Motor neuron (in vitro differentiated cells): ENCODE measurements around the gene FKBP1A. TPM values are rescaled to one million over a fixed set of nuclear protein-coding genes. Genes with fewer than 3 reads are reported as not detected.

ENCODE experiments used
- ATAC-seq, 8 experiments: fragments of 200-7000 bp; cut with Tn5 transposase; replicated peaks in 6 of 8; 2 replicates each; pipeline ENCODE4 v1.8.0; 2021; ENCODE audit warnings: mild to moderate bottlenecking in 8 of 8, moderate library complexity in 8 of 8
- H3K27ac ChIP-seq, 2 donors: fragments of 250-450 bp; sonication (Bioruptor Pico); 2 replicates each; pipeline ENCODE4 v1.9.0; 2021; ENCODE audit warnings: antibody characterized with exemption in 2 of 2, mild to moderate bottlenecking in 2 of 2, moderate library complexity in 1 of 2
- H3K4me1 ChIP-seq, 2 donors: fragments of 250-450 bp; sonication (Bioruptor Pico); replicated peaks in 1 of 2; 2 replicates each; pipeline ENCODE4 v1.6.1; 2021; ENCODE audit warnings: antibody characterized with exemption in 2 of 2, mild to moderate bottlenecking in 2 of 2, moderate library complexity in 1 of 2
- H3K4me3 ChIP-seq, 5 donors: fragments of 250-450 bp; sonication (Bioruptor Pico); 2 replicates each; pipeline ENCODE4 v1.9.0; 2021; ENCODE audit warnings: antibody characterized with exemption in 5 of 5, mild to moderate bottlenecking in 5 of 5, moderate library complexity in 4 of 5
- WGBS, 10 experiments: fragments of 450-650 bp; shearing (Covaris generic); methylation state at CpG; one replicate each; pipeline ENCODE4 v1.0.0; 2022; 5-methylcytosine and 5-hydroxymethylcytosine counted together
- in situ Hi-C, 9 experiments: fragments of 400-800 bp; cut with MboI; loops; one replicate each; pipeline ENCODE4 v1.15.0; 2021; ENCODE audit warnings: low sequenced_read_pairs in 9 of 9, low pct_unique_long_range_greater_than_20kb in 2 of 9; ENCODE audit not compliant: unreplicated experiment in 9 of 9
- total RNA-seq, 8 experiments: library from RNA; unstranded; fragments of 300-600 nt; gene quantifications; 2 replicates each; pipeline versions ENCODE4 v1.2.3 to v1.2.4, GENCODE V29; 2022

FKBP1A gene
- total RNA-seq, 8 experiments from 2014 or later = 49.8 to 222 (median 89.0) TPM

DNA sequence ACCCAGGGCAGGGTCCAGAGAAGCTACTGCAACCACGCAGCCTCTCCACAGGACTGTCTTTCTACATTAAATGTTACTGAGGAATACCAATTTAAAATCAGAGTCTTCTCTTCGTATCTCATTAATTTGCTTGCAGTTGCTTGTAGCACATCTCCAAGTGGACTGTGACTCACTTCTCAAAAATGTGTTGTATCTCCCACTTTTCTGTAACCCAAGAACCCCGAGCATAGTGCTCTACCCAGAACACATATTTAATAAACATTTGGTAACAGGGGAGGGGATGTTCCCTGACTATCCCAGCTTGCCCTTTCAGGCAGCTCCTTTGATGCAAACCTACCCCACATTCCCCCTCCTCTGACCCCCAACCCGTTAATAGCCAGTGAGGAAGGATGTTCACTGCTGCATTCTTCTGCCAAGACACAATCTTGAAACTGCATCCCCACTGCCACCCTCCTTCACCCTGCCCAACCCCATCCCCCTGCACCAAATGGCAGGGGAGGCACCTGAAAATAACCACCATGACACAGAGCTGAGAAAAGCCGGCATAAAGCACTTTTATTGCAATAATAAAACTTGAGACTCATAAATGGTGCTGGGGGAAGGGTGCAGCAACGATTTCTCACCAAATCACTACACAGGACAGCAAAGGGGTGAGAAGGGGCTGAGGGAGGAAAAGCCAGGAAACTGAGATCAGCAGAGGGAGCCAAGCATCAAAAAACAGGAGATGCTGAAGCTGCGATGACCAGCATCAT lies 24.2 kb downstream of the FKBP1A start:
- 57 to 100% (median 86%) methylated on average over 1 to 4 of the region's 7 CpGs; no CpG with 5 or more reads in 3 of the 10 experiments for WGBS, 10 experiments
- in situ Hi-C loops = no loop called here
- Histone ChIP-seq H3K4me1 (peaks cover 0 to 2% of the 10 kb centered on the region in 2 donors), H3K27ac (no peak overlapping the region), H3K4me3 (no peak overlapping the region)
- ATAC-seq = peak in 1 of 8 experiments; percentile 30

DNA sequence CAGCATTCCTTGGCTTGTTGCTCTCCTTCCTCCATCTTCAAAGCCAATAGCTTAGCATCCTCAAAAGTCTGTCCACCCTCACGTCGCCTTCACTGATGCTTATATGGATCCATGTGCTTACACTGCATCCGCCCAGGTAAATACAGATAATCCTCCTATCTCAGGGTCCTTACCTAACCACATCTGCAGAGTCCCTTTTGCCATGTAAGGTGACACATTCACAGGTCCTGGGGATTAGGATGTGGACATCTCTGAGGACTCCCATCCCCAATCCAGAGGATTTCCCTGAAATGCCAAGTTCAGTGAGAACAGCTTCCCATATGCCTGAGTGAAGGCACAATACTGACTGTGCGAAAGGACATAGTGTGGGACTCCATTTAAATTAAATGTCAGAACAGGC lies 25.4 kb downstream of the FKBP1A start:
- no peak overlapping the region for H3K4me3 ChIP-seq
- no peak for ATAC-seq
- H3K4me1 ChIP-seq = peaks cover 0 to 2% of the 10 kb centered on the region in 2 donors
- 88 to 100% (median 100%) methylated on average over 1 of the region's 4 CpGs; no CpG with 5 or more reads in 7 of the 10 experiments for WGBS, 10 experiments
- in situ Hi-C loops = no loop called here
- no peak overlapping the region for H3K27ac ChIP-seq

DNA sequence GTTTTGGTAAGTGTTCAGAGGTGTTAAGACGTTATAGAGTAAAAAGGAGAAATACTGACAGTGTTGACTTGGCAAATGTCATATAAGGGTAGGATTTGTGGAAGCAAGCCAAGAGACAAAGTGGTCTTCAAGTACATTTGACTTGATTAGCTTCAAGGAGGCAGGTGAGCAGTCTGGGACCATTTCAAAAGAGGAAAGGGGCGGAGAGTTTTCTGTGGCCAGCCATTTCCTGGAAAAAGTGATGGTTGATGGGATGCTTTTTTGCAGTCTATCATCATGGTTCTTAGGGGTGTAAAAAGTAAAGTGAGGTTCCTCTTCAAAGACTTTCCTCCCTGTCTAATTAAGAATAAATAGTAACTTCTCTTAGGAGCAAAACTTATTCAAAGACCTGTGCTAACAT lies 28.7 kb downstream of the FKBP1A start:
- ATAC-seq = no peak
- 88 to 100% (median 100%) methylated on average over 1 to 2 of the region's 2 CpGs; no CpG with 5 or more reads in 1 of the 10 experiments for WGBS, 10 experiments
- Histone ChIP-seq H3K4me1 (no peaks in the 10 kb centered on the region), H3K27ac (no peak overlapping the region), H3K4me3 (no peak overlapping the region)
- in situ Hi-C loops = no loop called here

DNA sequence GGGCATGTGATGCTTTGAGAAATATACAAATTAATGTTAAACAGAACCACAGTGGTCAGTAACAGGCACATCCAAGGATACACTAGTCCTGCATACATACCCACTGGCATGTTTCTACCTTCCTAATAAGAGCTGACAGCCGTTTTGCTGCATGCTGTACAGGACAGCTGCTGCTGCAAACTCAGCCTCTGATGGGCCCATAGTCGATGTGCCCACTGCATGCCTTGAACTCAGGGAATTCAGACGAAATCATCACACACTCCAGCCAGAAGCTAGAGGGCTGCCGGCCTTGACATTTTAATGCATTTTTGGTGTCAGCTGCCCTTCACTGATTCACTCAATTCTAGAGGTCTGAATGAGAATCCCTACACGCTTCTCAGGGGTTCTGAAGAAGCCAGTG lies 29.3 kb downstream of the FKBP1A start:
- ATAC-seq = no peak
- 60 to 100% (median 89%) methylated on average over 1 to 3 of the region's 5 CpGs; no CpG with 5 or more reads in 1 of the 10 experiments for WGBS, 10 experiments

DNA sequence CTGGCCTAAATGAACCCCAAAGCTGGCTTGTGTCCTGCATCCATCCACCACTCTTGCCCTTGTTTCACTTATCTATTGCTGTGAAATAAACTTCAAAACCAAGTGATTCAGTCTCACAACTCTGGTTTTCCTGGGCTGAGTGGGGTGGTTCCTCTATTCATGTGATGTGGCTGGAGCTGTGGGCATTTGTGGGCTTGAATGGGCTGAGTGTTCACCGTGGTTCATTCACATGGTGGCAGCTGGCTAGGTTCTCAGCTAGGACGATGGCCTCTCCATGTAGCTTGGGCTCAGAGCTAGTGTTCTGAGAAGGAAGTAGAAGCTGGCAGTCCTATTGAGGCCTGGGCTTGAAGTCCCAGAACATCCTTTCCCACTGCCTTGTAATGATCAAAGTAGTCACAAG lies 30.4 kb downstream of the FKBP1A start:
- Histone ChIP-seq H3K27ac (no peak overlapping the region), H3K4me1 (no peaks in the 10 kb centered on the region), H3K4me3 (no peak overlapping the region)
- in situ Hi-C loops = no loop called here
- WGBS, 10 experiments = 73 to 100% (median 82%) methylated on average over 1 to 2 of the region's 2 CpGs; no CpG with 5 or more reads in 4 of the 10 experiments
- ATAC-seq = no peak

More for the DNA sequence above, 29.3 kb downstream of the FKBP1A start:
- Histone ChIP-seq H3K4me3 (no peak overlapping the region), H3K27ac (no peak overlapping the region), H3K4me1 (no peaks in the 10 kb centered on the region)
- in situ Hi-C loops = no loop called here

DNA sequence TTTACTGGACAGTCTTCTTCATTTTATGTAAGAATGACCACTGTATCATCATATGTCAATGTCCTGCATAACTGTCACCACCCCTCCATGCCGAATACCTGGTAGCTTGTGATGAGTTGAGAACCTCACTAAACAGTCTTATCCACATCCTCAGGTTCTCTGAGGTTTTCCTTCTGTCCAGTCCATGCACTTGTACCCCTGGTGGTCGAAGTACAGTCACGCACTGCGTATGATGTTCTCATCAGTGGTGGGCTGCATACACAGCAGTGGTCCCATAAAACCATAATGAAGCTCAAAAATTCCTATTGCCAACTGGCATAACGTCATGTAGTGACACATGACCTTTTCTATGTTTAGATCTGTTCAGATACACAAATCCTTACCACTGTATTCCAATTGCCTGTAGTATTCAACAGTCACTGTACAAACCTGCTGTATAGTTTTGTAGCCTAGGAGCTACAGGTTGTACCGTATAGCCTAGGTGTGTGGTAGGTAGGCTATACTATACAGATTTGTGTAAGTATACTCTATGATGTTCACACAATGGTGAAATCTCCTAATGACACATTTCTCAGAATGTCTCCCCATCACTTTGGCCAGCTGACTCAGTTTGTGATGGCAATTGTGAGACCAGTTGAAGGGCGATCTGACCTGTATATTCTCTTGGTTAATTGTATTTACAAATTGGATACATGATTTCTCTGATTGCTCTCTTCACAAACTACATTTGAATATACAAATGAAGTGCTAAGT lies 32.6 kb downstream of the FKBP1A start:
- no peaks in the 10 kb centered on the region for H3K4me1 ChIP-seq
- ATAC-seq = no peak
- no peak overlapping the region for H3K4me3 ChIP-seq
- WGBS, 10 experiments = 82 to 100% (median 100%) methylated on average over 1 to 6 of the region's 7 CpGs; no CpG with 5 or more reads in 1 of the 10 experiments
- H3K27ac ChIP-seq = no peak overlapping the region
- in situ Hi-C loops = no loop called here

DNA sequence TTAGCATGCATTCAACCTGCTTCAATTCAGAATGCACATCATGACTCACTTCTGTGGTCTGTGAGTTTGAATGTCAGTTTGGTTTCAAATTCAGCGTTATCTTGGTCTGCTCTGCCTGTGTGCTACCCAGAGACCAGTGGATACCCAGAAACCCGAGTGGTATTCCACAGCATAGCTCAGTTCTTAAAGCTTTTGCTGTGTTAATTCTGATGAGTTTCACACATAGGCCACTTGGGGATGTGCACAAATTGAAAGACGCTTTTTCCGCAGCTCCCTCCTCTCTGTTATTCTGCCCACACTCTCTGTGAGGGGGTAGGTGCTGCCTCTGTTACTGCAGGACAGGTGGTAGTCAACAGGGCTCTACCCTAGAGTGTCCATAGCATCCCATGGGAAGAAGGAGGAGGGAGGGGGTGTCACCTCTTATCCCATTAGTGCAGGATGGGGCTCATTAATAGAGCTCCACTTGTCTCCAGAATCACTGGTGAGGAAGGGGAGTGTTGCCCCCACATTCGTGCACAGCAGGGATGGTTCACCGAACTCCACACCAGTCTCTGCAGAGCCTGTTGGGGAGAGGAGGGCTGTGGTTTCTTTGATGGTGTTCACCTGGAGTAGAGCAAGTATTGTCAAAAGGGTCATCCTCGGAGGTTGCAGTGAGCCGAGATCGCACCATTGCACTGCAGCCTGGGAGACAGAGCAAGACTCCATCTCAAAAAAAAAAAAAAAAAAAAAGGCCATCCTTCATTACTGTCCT lies 34.8 kb downstream of the FKBP1A start:
- peak in 2 of 8 experiments; percentile 33 to 60 for ATAC-seq
- in situ Hi-C loops = no loop called here
- Histone ChIP-seq H3K4me1 (no peaks in the 10 kb centered on the region), H3K27ac (no peak overlapping the region), H3K4me3 (no peak overlapping the region)
- WGBS, 10 experiments = 80 to 100% (median 97%) methylated on average over 1 to 6 of the region's 9 CpGs; no CpG with 5 or more reads in 1 of the 10 experiments

DNA sequence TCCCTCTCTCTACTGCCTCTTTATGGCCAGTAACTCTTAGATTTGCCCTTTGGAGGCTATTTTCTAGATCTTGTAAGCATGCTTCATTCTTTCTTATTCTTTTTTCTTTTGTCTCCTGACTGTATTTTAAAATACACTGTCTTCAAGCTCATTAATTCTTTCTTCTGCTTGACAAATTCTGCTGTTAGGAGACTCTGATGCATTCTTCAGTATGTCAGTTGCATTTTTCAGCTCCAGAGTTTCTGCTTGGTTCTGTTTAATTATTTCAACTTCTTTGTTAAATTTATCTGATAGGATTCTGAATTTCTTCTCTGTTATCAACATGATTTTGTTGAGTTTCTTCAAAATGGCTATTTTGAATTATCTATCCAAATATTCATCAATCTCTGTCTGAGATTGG lies 38.9 kb downstream of the FKBP1A start:
- no peak overlapping the region for H3K27ac ChIP-seq
- in situ Hi-C loops = no loop called here
- no peak for ATAC-seq
- H3K4me3 ChIP-seq = no peak overlapping the region
- H3K4me1 ChIP-seq = no peaks in the 10 kb centered on the region

DNA sequence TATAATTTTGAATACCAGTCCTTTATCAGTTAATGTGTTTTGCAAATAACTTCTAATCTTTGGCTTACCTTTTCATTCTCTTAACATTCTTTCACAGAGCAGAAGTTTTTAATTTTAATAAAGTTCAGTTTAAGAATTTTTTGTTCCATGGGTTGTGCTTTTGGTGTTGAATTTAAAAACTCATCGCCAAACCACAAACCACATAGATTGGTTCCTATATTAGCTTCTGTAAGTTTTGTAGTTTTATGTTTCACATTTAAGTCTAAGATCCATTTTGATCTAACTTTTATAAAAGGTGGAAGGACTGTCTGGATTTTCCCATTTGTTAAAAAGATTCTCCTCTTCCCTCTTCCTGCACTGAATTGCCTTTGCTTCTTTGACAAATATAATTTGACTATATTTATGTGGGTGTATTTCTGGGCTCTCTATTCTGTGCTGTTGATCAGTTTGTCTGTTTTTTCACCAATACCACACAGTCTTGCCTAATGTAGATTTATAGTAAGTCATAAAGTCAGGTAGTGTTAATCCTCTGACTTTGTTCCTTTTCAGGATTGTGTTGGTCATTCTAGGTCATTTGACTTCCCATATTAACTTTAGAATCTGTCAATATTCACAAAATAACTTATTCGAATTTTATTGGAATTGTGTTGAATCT lies 46.4 kb downstream of the FKBP1A start:
- H3K4me3 ChIP-seq = no peak overlapping the region
- H3K27ac ChIP-seq = no peak overlapping the region
- no peak for ATAC-seq
- in situ Hi-C loops = loop anchor here in 1 of 9 experiments (25.0 kb wide), 1 partner anchor 91 kb away; no protein-coding TSS in a partner anchor
- WGBS, 10 experiments = 43 to 100% (median 96%) methylated on average over 1 to 2 of the region's 2 CpGs
- peaks cover 3 to 7% of the 10 kb centered on the region in 2 donors for H3K4me1 ChIP-seq

DNA sequence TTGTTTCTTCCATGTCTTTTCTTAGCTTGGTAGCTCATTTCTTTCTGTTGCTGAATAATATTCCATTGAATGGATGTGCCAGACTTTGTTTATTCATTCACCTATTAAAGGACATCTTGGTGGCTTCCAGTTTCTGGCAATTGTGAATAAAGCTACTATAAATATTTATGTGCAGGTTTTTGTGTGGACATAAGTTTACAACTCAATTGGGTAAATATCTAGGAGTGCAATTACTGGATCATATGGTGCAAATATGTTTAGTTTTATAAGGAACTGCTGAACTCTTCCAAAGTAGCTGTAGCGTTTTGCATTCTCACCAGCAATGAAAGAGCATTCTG lies 47.1 kb downstream of the FKBP1A start:
- in situ Hi-C loops = loop anchor here in 1 of 9 experiments (25.0 kb wide), 1 partner anchor 92 kb away; no protein-coding TSS in a partner anchor
- ATAC-seq = no peak
- Histone ChIP-seq H3K4me3 (no peak overlapping the region), H3K27ac (no peak overlapping the region), H3K4me1 (peaks cover 3 to 10% of the 10 kb centered on the region in 2 donors)
- WGBS, 10 experiments = 10 to 100% (median 94%) methylated on average over 1 of the region's 1 CpG; no CpG with 5 or more reads in 4 of the 10 experiments

DNA sequence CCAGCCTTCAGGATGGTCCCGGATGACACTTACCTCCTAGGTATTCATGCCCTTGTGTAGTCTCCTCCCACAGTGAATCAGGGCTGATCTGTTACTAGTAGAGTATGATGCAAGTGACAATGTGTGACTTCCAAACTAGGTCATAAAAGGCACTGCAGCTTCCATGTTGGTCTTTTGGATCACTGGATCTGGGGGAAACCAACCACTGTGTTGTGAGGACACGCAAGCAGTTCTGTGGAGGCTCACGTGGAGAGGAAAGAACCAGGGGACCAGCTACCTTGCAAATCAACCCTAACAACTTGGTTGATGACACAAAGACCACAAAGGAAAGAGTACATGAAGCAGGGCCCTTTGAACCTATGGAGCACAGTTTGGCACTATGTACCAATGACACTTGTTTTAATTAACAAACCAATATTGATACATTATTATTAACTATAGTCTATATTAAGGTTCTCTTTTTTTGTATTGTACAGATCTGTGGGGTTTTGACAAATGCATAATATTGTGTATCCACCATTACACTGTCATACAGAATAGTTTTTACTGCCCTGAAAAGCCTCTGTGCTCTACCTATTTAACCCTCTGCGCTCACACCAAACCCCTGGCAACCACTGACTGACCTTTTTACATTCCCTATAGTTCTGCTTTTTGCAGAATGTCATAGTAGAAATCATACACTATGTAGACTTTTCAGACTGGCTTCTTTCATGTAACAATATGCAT lies 47.7 kb downstream of the FKBP1A start:
- WGBS, 10 experiments = 80 to 100% (median 92%) methylated on average over 1 to 3 of the region's 4 CpGs; no CpG with 5 or more reads in 3 of the 10 experiments
- in situ Hi-C loops = loop anchor here in 1 of 9 experiments (25.0 kb wide), 1 partner anchor 92 kb away; no protein-coding TSS in a partner anchor
- no peak overlapping the region for H3K27ac ChIP-seq
- no peak overlapping the region for H3K4me3 ChIP-seq
- no peak for ATAC-seq
- H3K4me1 ChIP-seq = peaks cover 3 to 10% of the 10 kb centered on the region in 2 donors
